Measurements from ENCODE around the gene G3BP2.
A peak's percentile ranks its signal among the peaks of the same experiment; 100 is the strongest.
"Not testable (repeated sequence)": the region's sequence is repeated elsewhere in the genome, so short reads cannot be mapped to it uniquely, and the experiment has no call there.

The G3BP2 gene

GRCh38 chr4:75673027-75673958, at the start of gene G3BP2:
G3BP2 (minus strand) TSS chr4:75673411; CDS start chr4:75662025, 11,386 bp downstream.
- H3K9ac ChIP-seq (ENCODE audit: low read length): peak within 1 kb of the TSS; percentile 95
- peaks cover 2% of the 10 kb centered on the region; the same call in 1 of the 2 replicates for H3K36me3 ChIP-seq (ENCODE audit: control insufficient read depth, insufficient read depth, low read length)
- no peaks in the 10 kb centered on the region for H3K27me3 ChIP-seq (ENCODE audit: control insufficient read depth, insufficient read depth, low read length)

GRCh38 chr4:75722417-75722816, 49.2 kb upstream of the G3BP2 start:
- Histone ChIP-seq H3K27me3 (ENCODE audit: control insufficient read depth, insufficient read depth, low read length) (no peaks in the 10 kb centered on the region), H3K9me3 (ENCODE audit: control insufficient read depth, insufficient read depth, low read depth, low read length) (no peaks in the 10 kb centered on the region), H3K4me3 (ENCODE audit: low read depth, low read length) (peak overlapping the region; percentile 93), H3K27ac (ENCODE audit: low read depth, low read length) (no peak overlapping the region), H3K4me1 (ENCODE audit: control insufficient read depth, insufficient read depth, low read length) (peaks cover 28% of the 10 kb centered on the region), H3K9ac (ENCODE audit: low read length) (no peak overlapping the region), H3K36me3 (ENCODE audit: control insufficient read depth, insufficient read depth, low read length) (peaks cover 8% of the 10 kb centered on the region)

More at GRCh38 chr4:75673027-75673958, at the start of gene G3BP2:
- peak within 1 kb of the TSS; percentile 99 for H3K4me3 ChIP-seq (ENCODE audit: low read depth, low read length)
- H3K27ac ChIP-seq (ENCODE audit: low read depth, low read length): peak within 1 kb of the TSS; percentile 93
- H3K9me3 ChIP-seq (ENCODE audit: control insufficient read depth, insufficient read depth, low read depth, low read length): no peaks in the 10 kb centered on the region
- H3K4me1 ChIP-seq (ENCODE audit: control insufficient read depth, insufficient read depth, low read length): peaks cover 32% of the 10 kb centered on the region

DNA sequence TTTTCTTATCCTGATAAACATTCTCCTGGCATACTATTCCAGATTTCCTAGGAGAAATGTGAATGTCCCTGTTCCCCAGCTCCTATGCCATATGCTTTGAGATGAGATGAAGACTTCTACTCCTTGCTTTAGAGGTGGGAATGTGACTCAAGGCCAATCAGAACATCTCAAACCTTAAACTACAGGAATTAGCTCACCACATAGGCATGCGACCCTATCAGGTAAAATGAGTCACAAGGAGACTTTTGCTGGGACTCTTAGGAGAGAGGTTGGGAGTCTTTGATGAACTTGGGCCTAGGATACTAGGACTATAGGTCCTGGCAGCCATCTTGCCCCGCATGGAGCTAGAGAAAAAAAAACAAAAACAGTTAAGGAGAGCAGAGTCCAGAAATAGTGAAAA, 45.3 kb upstream of the G3BP2 start:
- H3K36me3 ChIP-seq (ENCODE audit: control insufficient read depth, insufficient read depth, low read length): peaks cover 17% of the 10 kb centered on the region
- peaks cover 32% of the 10 kb centered on the region for H3K4me1 ChIP-seq (ENCODE audit: control insufficient read depth, insufficient read depth, low read length)
- no peaks in the 10 kb centered on the region for H3K27me3 ChIP-seq (ENCODE audit: control insufficient read depth, insufficient read depth, low read length)
- H3K9ac ChIP-seq (ENCODE audit: low read length): no peak overlapping the region
- H3K4me3 ChIP-seq (ENCODE audit: low read depth, low read length): no peak overlapping the region
- H3K27ac ChIP-seq (ENCODE audit: low read depth, low read length): no peak overlapping the region
- no peaks in the 10 kb centered on the region for H3K9me3 ChIP-seq (ENCODE audit: control insufficient read depth, insufficient read depth, low read depth, low read length)

DNA sequence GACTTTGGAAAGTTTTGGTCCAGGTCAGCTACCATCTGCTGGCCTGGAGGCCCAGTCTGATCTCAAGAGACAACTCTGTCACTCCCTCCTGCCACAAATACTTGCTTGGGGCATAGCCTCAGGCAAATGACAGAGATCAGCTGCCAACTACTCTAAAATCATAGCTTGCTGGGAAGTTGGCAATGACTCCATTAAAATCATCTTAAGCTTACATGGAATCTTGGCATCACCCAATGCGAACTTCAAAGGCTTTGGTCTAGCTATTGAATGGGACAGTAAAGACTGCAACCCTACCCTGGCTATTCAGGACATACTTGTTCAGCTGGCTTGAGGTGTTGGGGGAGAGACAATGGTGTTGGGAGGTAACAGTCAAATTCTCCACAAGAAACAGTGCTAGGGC, 44.2 kb upstream of the G3BP2 start:
- Histone ChIP-seq H3K4me1 (ENCODE audit: control insufficient read depth, insufficient read depth, low read length) (peaks cover 25% of the 10 kb centered on the region), H3K36me3 (ENCODE audit: control insufficient read depth, insufficient read depth, low read length) (peaks cover 17% of the 10 kb centered on the region), H3K27ac (ENCODE audit: low read depth, low read length) (no peak overlapping the region), H3K4me3 (ENCODE audit: low read depth, low read length) (no peak overlapping the region), H3K9me3 (ENCODE audit: control insufficient read depth, insufficient read depth, low read depth, low read length) (no peaks in the 10 kb centered on the region), H3K27me3 (ENCODE audit: control insufficient read depth, insufficient read depth, low read length) (no peaks in the 10 kb centered on the region), H3K9ac (ENCODE audit: low read length) (no peak overlapping the region)

- Histone ChIP-seq H3K4me1 (ENCODE audit: control insufficient read depth, insufficient read depth, low read length) (peaks cover 20% of the 10 kb centered on the region), H3K36me3 (ENCODE audit: control insufficient read depth, insufficient read depth, low read length) (peaks cover 17% of the 10 kb centered on the region)
- not testable (repeated sequence) for H3K9ac ChIP-seq (ENCODE audit: low read length); H3K27ac ChIP-seq (ENCODE audit: low read depth, low read length); H3K4me3 ChIP-seq (ENCODE audit: low read depth, low read length); H3K27me3 ChIP-seq (ENCODE audit: control insufficient read depth, insufficient read depth, low read length); H3K9me3 ChIP-seq (ENCODE audit: control insufficient read depth, insufficient read depth, low read depth, low read length)
Measured at GRCh38 chr4:75716054-75716453, 42.8 kb upstream of the G3BP2 start.

- Histone ChIP-seq H3K9me3 (ENCODE audit: control insufficient read depth, insufficient read depth, low read depth, low read length) (no peaks in the 10 kb centered on the region), H3K9ac (ENCODE audit: low read length) (no peak overlapping the region), H3K36me3 (ENCODE audit: control insufficient read depth, insufficient read depth, low read length) (peaks cover 17% of the 10 kb centered on the region), H3K4me1 (ENCODE audit: control insufficient read depth, insufficient read depth, low read length) (peaks cover 20% of the 10 kb centered on the region), H3K27ac (ENCODE audit: low read depth, low read length) (no peak overlapping the region), H3K4me3 (ENCODE audit: low read depth, low read length) (no peak overlapping the region), H3K27me3 (ENCODE audit: control insufficient read depth, insufficient read depth, low read length) (no peaks in the 10 kb centered on the region)
Measured at GRCh38 chr4:75715105-75715799, 42.0 kb upstream of the G3BP2 start.

DNA sequence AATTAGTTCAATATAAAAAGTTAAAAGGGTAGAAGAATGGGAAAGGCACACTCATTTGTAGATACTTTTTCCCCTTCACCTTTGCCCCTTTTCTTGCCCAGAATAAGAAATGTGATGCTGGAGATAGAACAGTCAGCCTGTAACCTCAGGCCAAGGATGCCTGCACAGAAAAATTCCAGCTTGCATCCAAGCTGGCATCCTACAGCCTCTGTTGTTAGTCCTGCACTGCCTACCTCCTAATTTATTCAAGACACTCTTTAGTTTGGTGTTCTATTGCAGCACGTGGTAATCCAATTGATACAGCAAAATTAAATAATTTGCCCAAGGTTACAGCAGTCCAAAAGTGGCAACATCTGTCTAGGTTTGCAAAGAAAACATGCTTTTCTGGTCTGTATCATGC, 41.5 kb upstream of the G3BP2 start:
- Histone ChIP-seq H3K9ac (ENCODE audit: low read length) (no peak overlapping the region), H3K27ac (ENCODE audit: low read depth, low read length) (no peak overlapping the region), H3K27me3 (ENCODE audit: control insufficient read depth, insufficient read depth, low read length) (no peaks in the 10 kb centered on the region), H3K36me3 (ENCODE audit: control insufficient read depth, insufficient read depth, low read length) (peaks cover 17% of the 10 kb centered on the region), H3K4me3 (ENCODE audit: low read depth, low read length) (no peak overlapping the region), H3K9me3 (ENCODE audit: control insufficient read depth, insufficient read depth, low read depth, low read length) (no peaks in the 10 kb centered on the region), H3K4me1 (ENCODE audit: control insufficient read depth, insufficient read depth, low read length) (peaks cover 20% of the 10 kb centered on the region)

DNA sequence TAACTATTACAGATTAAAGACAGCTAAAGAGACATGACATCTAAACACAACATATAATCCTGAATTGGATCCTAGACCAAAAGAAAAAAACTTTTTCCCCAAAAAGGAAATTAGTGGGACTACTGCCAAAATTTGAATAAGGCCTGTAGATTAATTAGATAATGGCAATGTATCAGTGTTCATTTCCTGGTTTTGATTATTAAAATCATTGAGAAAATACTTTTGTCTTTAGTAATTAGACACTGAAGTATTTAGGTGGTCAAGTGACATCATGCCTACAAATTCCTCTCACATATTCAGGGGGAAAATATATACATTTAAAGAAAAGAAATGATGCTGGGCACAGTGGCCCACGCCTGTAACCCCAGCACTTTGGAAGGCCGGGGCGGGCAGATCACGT, 40.8 kb upstream of the G3BP2 start:
- no peaks in the 10 kb centered on the region for H3K9me3 ChIP-seq (ENCODE audit: control insufficient read depth, insufficient read depth, low read depth, low read length)
- H3K4me1 ChIP-seq (ENCODE audit: control insufficient read depth, insufficient read depth, low read length): peaks cover 20% of the 10 kb centered on the region
- no peaks in the 10 kb centered on the region for H3K27me3 ChIP-seq (ENCODE audit: control insufficient read depth, insufficient read depth, low read length)
- peaks cover 17% of the 10 kb centered on the region for H3K36me3 ChIP-seq (ENCODE audit: control insufficient read depth, insufficient read depth, low read length)
- no peak overlapping the region for H3K4me3 ChIP-seq (ENCODE audit: low read depth, low read length)
- no peak overlapping the region for H3K9ac ChIP-seq (ENCODE audit: low read length)
- no peak overlapping the region for H3K27ac ChIP-seq (ENCODE audit: low read depth, low read length)

DNA sequence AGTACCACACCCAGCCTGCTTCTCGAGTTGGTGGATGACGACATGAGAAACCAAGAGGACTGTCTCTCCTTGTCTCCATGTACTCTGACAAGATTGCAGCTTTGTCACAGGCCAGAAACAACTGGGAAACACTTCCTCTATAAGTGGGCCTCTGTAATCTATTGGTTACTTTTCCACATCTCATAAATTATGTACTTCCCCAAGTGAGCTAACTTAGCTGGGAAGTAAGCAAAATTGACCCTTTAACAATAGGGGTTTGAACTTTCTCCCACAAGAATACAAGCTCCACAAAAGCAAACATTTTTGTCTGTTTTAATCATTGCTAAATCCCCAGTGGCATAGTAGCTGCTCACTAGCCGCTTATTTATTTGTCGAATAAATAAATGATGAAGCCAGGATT, 37.0 kb upstream of the G3BP2 start:
- Histone ChIP-seq H3K9ac (ENCODE audit: low read length) (no peak overlapping the region), H3K27me3 (ENCODE audit: control insufficient read depth, insufficient read depth, low read length) (no peaks in the 10 kb centered on the region), H3K4me3 (ENCODE audit: low read depth, low read length) (no peak overlapping the region), H3K4me1 (ENCODE audit: control insufficient read depth, insufficient read depth, low read length) (peaks cover 27% of the 10 kb centered on the region), H3K9me3 (ENCODE audit: control insufficient read depth, insufficient read depth, low read depth, low read length) (no peaks in the 10 kb centered on the region), H3K36me3 (ENCODE audit: control insufficient read depth, insufficient read depth, low read length) (no peaks in the 10 kb centered on the region; the same call in 1 of the 2 replicates), H3K27ac (ENCODE audit: low read depth, low read length) (no peak overlapping the region)

DNA sequence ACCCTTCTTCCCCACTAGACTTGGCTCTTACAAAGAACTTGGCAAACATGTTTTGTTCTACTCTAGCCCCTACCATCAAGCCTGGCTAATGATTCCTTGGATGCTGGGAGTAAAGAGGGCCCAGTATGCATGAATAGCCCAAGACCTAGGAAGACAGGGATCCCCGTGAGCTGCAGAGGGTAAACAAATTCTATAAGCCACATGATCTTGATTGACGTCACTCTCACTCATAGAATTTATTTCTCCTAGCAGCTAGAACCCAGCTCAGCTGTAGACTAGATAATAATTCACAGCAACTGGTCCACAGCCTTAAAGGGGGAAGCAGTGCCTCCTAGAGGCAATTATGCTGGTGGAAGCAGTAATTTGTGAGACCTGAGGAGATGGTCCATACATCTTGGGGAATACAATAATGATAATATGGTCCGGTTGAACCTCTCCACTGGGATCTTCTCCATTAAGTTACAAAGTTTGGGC, 35.0 kb upstream of the G3BP2 start:
- H3K9ac ChIP-seq (ENCODE audit: low read length): no peak overlapping the region
- no peaks in the 10 kb centered on the region for H3K27me3 ChIP-seq (ENCODE audit: control insufficient read depth, insufficient read depth, low read length)
- H3K9me3 ChIP-seq (ENCODE audit: control insufficient read depth, insufficient read depth, low read depth, low read length): no peaks in the 10 kb centered on the region
- no peak overlapping the region for H3K4me3 ChIP-seq (ENCODE audit: low read depth, low read length)
- no peak overlapping the region for H3K27ac ChIP-seq (ENCODE audit: low read depth, low read length)
- peaks cover 36% of the 10 kb centered on the region for H3K4me1 ChIP-seq (ENCODE audit: control insufficient read depth, insufficient read depth, low read length)
- H3K36me3 ChIP-seq (ENCODE audit: control insufficient read depth, insufficient read depth, low read length): no peaks in the 10 kb centered on the region; the same call in 1 of the 2 replicates
